NCI-H2227 (cell line): ENCODE measurements around the gene HEBP2.

ENCODE experiments used
- DNase-seq: peaks from one replicate; lab custom pipeline; 2025; ENCODE audit not compliant: unreplicated experiment; lab: John Stamatoyannopoulos, UW

Gene HEBP2

DNA sequence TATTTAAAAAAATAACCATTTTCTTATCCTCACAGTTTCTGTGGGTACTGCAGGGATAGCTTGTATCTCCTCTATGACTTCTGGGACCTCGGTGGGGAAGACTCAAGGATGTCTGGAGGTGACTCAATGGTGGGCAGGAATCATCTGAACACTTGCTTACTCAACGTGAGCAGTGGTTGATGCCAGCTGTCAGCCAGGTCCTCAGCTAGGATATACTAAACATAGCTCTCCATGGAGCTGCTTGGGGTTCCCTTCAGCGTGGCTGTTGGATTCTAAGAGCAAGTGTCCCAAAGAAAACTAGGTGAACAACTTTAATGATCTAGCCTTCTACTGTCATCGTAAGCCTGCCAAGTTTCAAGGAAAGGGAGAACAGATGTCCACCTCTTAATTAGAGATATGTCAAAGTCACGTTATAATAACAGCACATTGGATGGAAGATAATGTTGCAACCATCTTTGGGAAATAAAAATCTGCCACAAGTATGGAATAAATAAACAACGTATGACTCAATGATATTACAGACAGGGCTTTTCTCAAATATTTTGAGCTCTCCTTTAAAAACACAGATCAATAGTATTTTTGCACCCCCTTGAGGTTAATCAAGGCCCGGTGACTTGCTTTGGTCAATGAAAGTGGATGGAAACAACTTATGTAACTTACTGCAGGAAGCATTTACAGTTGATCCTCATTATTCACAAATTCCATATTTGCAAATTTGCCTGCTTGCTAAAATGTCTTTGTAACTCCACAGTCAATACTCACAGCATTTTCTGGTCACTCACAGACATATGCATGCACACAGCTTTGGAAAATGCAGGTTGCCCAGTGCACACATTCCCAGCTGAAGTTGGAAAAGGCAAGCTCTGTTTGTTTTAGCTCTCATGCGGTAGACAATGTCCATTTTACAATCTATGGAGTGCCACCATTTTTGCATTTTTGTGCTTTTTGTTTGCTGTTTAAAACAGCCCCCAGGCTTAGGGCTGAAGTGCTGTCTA, 6.6 kb upstream of the HEBP2 start:
- DNase-seq: no peak

DNA sequence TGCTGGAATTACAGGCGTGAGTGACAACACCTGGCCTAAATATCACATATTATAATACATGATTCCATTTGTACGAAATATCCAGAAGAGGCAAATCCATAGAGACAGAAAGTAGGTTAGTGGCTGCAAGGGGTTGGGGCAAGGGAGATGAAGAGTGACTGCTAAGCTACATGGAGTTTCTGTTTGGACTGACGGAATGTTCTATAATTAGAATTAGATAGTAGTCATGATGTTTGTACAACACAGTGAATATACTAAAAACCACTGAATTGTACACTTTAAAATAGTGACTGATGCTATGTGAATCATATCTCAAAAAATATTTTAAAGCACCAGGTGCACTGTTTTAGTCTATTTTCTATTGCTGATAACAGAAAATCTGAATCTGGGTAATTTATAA, 3.7 kb upstream of the HEBP2 start:
- no peak for DNase-seq

DNA sequence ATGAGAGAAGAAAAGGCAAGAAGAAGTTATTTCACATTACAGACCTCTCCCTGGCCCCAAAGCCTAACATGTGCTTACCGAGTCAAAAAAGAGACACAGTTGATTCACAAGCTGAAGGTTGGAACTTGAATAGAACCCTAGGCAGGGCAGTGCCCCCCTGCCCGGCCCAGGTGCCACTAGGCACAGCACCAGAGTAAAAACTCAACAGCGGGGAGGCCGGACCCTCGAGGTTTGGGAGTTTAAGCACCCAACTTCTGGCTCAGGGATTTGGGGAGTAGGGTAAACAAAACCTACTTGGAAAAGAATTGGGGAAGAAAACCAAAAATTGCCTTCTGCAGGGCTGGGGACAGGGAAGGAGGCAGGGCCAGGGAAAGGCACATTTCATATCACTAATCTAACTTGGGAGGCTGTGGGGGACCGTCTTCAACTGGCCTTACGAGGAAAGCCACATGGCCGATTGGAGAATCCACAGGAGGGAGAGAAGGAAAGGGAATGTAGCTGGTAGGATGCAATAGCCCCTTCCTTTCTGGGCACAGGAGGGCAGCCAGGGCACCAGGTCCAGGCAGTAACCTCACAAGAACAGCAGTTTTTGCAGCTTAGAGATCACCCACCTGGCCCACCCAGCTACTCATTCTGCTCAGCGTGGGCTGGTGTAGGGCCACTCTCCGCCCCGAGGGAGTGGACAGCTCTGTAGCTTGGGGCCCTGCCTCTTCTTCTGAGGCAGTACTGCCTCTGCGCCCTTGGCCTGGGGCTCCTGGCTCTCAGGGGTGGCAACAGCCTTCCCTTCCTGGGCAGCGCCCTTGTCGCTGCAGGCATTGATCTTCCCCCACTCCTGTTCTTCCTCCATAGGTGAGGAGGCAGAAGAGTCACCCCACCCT, 1.8 kb upstream of the HEBP2 start:
- no peak for DNase-seq

DNA sequence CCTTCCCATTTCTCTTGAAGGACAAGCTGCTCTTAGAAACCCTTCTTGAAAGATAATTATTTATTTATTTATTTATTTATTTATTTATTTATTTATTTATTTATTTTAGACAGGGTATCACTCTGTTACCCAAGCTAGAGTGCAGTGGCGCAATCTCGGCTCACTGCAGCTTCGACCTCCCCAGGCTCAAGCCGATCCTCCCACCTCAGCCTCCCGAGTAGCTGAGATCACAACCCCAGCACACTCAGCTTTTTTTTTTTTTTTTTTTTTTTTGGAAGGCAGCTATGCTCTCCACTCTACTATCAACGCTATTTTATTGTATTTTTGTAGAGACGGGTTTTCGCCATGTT, 1.2 kb upstream of the HEBP2 start:
- no peak for DNase-seq

DNA sequence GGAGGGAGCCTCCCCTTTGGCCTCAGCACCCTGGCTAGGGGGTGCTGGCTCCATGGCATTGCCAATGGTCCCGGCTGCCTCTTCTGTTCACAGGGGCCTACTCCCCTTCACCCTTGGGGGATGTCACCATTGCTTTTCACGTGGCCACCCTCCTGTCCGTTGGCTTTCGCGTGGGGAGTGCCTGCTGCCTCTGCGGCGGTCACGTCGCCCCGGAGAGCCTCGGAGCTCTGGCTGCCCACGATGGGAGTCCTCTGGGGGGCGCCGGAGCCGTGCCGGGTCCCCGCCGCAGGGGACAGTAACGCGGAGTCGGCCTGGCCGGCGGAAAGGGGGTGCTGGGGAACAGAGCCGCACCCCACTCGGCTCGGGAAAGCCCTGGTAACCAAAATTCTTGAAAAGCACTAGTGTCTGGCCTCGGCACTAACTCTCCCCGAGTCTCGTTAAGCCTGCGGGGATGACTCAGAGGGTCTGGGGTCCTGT, 661 bp upstream of the HEBP2 start:
- DNase-seq: peak; percentile 0

DNA sequence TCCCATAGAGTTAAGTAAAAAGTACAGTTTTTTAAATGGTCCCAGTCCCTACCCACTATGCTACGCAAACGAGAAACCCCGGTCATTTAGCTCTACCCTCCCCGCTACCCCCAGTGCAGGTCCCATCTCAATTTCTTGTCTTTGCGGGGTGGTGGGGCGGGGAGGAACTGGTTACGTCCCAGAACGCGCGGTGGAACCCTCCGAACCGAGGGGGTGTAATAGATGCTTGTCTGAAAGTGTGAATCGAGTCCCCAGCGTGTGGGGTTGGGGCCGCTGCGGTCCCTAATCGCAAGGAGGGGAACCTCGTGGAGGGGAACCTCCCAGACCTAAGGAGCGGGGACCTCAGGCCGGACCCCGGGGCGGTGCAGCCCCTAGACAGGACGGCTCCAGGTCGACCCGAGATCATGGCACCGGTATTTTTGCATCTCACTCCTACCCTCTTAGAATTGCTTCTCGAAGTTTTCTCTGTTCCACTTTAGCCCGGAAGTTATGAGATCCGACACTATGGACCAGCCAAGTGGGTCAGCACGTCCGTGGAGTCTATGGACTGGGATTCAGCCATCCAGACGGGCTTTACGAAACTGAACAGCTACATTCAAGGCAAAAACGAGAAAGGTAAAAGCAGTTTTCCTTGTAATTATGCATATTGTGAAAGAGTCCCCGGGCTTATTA, 779 bp downstream of the HEBP2 start:
- DNase-seq: no peak

DNA sequence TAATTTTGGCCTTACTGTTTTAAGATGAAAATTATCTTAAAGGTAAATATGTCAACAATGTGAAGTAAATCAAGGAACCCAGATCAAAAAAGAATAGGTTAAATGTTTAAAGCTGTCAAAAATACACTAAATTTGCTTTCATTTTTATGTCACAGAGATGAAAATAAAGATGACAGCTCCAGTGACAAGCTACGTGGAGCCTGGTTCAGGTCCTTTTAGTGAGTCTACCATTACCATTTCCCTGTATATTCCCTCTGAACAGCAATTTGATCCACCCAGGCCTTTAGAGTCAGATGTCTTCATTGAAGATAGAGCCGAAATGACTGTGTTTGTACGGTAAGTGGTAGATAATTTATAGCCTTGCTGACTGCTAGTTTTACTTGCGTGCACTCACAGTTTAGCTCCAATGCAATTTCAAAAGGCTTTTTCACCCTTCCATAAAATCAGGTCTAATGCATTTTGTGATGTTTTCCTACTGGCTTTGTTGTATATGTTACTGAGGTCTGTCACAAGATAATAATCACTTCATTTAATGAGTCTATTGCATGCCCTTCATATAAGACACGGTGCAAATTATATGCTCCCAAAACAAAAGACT, 1.9 kb downstream of the HEBP2 start:
- DNase-seq: peak; percentile 72

DNA sequence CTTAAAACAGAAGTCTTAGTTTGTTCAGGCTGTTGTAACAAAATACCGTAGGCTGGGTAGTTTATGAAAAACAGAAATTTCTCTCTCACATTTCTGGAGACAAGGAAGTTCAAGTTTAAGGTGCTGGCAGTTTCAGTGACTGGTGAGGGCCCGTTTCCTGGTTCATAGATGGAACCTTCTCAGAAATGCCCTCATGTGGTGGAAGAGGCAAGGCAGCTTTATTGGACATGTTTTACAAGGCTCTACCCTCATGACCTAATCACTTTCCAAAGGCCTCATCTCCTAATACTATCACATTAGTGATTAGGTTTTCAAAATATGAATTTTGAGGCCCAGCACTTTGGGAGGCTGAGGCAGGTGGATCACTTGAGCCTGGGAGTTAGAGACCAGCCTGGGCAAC, 2.4 kb downstream of the HEBP2 start:
- peak; percentile 11 for DNase-seq

DNA sequence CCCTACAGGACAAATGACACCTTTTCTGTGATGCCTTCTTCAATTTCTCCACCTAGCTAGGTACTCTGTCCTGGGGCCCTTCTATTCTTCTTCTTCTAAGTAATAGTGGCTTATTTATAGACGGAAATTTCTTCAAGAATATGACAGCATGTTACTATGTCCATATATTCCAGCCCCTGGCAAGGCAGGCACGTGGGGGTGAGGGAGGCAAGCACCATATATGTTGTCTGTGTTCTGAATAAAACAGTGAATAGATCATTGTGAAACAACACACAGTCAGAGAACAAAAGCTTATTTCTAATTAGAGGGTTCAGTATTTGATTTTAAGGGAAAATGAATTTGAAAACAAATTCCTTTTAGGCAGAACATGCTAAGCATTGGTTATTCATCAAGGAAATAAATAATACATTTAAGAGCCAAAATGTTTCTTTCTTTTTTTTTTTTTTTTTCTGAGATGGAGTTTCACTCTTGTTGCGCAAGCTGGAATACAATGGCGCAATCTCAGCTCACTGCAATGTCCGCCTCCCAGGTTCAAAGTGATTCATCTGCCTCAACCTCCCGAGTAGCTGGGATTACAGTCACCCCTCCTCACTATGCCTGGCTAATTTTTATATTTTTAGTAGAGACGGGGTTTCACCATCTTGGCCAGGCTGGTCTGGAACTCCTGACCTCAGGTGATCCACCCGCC, 6.2 kb downstream of the HEBP2 start:
- no peak for DNase-seq

DNA sequence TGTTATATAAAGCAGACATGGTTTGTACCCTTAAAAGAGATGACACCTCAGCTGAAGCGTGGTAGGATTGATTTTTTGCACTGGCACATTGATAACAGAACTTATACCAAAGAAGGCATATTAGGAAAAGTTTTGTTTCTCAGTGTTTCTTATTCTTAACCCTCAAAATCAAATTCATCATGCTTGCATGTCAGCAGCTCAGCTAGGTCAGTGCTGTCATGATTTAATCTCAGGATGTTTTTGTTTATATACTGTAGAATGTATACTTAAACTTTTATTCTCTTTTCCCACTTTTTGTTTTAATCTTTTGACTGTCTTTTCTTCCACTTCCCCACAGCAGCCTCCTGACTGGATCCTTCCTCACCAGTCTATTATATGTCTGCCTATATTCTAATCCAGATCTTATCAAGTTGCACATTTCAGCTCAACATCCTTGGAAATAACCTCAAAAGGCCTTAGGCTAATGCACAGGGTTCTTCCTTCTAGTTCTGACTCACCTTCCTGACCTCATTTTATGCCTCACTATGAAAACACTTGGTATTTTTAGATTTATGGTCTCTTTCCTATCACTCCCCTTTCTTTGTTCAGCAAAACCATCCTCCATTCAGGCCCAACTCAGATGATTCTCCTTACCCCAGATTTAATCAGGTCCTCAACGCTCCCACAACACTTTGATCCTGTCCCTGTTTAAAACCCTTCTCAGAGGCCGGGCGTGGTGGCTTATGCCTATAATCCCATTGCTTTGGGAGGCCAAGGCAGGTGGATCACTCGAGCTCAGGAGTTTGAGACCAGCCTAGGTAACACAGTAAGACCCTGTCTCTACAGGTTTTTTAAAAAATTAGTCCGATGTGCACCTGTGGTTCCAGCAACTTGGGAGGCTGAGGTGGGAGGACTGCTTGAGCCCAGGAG, 7.2 kb downstream of the HEBP2 start:
- no peak for DNase-seq

DNA sequence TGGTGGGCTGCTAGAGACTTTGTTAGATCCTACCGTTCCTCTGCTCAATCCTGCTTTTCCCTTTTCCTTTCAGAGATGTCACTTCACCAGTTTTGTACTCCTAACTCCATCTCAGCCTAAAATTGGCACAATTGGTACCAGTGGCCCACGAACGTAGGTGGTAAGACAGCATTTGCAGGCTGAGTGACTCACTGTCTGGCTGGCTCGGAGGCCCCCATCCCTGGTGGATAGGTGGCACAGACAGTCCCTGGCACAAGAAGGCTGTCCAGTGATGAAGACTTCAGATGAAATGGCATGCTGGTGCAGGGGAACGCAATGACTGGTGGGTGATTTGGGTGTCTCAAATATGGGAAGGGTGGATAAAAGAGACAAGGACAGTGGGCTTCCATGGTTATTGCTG, 11.1 kb downstream of the HEBP2 start:
- DNase-seq: no peak

DNA sequence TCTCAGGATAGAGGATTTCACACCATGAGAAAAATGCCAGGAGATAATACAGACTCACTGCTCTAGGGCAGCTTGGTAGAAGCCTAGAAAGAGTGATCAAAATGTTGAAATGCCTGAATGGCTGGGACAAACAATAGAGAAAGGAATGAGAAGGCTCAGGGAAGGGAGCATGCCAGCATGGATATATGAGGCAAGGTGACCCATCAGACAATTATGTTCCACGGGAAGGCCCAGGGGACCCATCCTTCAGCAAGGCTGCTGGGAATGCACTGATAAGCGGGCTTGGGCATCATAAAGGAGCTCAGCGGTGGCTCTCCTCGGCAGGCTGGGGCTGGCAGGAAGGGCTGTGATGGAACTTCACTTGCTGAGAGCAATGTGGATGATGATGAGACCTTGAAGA, 12.2 kb downstream of the HEBP2 start:
- no peak for DNase-seq

DNA sequence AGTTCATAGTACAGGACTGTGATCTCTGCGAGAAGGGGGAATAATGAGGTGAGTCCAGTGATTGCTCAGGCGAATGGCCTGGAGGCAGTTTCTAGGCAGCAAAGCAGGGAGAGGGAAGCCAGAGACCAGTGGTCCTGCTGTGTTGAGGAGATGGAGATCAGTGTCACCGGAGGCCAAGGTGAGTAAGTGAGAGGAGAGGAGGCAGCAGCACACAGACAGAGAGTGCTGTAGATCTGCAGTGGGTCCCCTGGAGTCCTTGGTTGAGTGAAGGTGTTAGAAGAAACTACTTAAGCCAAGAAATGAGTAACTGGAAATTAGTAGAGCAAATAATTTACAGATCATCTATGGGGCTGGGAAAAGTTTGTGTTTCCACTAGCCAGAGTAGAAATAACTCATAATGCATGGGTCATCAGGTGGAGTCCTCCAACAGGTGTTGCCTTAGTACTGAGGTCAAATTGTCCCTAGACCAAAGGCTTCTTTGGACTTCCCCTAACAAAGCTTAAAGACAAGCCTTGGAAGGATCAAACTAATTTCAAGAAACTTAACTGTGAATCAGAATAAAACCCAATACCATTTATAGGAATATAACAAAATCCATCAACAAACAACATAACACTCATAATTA, 13.6 kb downstream of the HEBP2 start:
- no peak for DNase-seq

DNA sequence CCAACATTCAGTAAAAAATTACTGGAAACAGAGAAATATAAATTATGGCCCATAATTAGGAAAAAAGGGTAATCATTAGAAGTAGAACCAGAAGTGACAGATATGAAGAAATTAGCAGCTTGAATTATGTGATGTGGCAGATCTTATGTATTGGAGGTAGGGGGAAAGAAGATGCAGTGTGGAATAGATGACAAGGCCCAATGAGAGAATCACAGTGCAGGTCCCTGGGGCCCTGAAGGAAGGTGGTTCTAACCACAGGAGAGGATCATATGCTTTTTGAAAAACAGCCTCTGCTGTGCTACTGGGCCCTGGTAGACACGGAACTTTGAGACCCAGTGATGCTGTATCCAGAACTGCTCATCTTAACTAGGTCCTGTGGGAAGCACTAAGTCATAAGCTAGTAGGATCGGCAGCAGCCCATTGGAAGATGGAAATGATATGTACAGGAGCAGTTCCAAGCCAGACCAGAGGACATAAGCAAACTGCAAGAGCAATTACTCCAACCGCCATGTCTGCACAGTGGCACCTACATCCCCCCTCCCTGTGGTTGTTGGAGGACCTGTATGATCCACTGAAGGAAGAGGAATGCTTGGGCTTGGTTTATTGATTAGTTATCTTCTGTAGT, 14.2 kb downstream of the HEBP2 start:
- no peak for DNase-seq

DNA sequence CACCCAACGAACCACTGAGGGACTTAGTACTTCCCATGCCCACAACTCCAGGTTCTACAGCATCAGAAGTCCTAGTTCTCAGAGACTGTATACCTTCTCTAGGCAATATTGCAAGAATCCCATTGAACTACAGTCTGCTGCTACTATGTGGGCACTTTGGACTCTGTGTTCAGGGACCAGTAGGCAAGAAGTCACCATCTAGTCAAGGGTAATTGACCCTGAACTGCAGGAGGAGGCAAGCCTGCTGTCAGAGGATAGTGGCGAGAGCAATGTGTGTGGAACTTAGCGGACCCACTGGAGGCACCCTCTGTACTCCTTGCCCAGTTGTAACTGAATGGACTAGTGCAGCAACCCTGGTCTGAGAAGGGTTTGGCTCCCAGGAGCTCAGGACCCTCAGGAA, 15.7 kb downstream of the HEBP2 start:
- DNase-seq: no peak

DNA sequence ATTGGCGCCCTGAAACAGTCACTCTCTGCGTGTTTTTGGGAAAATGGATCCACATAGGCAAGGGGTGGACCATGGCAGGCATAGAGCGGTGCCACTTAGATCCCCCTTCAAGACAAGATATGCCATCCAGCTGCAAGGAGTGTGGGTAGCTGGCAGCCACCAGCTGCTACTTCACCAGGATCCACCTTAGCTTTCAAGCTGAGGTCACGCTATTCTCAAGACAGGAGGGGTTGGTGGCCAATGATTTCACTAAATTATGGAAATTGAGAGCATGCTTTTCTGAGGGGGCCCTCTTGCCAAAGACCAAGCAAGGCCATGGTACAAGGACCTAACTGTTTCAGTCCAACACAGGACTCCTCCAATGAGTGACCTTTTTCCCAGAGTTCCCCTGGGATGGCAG, 16.3 kb downstream of the HEBP2 start:
- DNase-seq: no peak

DNA sequence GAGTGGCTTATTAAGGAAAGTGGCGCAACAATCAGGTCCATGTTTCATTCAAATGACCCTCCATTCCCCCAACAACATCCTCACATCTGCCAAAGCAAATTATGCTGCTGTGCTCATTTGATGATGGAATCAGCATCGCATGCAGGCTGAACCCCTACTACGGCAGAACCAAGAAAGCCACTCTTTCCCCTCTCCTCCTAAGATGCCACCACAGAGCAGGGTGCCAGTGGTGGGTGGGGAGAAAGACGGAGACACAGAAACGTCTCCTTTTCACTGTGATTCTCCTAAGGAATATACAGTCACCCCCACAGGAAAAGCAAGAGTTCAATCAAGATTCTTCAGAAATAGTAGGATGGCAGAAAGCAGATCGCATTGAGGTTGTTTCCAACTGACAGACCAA, 17.1 kb downstream of the HEBP2 start:
- no peak for DNase-seq

DNA sequence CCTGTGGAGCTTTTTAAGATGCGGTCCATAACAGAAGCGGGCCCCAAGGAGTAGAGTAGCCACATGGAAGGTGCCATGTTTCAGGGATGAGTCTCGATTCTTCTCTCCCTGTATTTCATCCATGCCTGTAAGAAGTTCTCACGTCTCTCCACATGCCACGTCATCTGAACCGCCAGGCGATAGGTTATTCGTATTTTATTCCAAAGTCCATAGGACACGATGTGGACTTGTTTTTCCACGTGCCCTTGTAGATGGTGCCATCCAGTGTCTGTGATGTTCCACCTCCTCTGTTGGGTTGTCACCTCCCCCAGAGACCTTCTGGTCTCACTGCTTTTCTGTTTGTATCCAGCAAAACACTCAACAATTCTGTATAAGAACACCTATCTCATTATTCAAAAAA, 17.6 kb downstream of the HEBP2 start:
- no peak for DNase-seq
